Measurements from ENCODE around the gene ZSCAN32. TPM values are rescaled to one million over a fixed set of nuclear protein-coding genes. Genes with fewer than 3 reads are reported as not detected.
A peak's percentile ranks its signal among the peaks of the same experiment; 100 is the strongest.

The ZSCAN32 gene
- total RNA-seq, result 10 to 100 TPM in 2 of 4 donors, 1 to 10 TPM in 2; 6.5 to 16.6 (median 11.1) TPM

DNA sequence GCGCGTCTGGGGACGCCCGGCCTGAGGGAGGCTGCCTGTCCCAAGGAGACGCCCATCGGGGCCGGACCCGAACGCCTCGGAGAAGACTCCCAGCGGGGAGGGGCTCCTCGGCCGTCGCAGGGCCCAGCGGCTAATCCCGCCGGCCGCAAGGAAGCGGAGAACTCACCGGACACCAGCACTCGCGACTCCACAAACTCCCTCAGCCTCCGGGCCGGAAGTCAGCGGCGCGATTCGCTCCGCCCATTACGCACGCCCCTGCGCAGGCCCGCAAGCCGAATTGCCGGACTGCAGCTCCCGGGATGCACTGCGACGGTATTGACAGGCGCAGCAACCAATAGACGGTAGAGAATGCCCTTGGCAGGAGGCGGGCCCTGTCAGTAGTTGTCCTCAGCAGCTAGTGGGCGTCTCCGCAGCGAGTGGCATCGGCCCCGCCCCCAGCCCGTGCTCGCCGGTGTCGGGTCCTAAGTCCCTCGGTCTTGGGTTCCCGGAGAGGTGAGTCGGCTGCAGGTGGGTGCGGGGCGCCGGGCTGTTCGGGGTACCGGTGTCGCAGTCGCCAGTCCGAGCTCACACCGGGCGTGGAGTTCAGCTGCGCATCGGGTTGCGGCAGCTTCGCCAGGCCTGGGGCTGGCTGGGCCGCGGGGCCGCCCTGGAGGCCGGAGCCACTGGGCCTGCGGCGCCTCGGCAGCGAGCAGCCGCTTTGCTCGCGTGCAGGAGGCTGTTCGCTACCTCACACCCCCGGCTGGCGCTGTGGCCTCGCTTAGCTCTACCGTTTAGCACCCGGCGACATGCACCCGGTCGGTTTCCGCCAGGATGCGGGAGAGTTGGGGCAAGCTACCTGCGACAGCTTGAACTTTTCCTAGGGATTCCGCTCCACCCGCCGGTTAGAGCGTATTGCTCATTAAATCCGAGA lies at the start of gene ZSCAN32, which contains the start of gene ZNF174:
TSS of gene ZSCAN32 (minus strand) at position 226 of the 910 bp plus-strand sequence. CDS start 3,447 bp downstream, outside the sequence.
TSS of gene ZNF174 (plus strand) at position 437 of the 910 bp plus-strand sequence. CDS start 790 bp downstream, outside the sequence.
- peak; percentile 100 for ATAC-seq (ENCODE audit: low FRiP score)
- peak; percentile 95 for DNase-seq (ENCODE audit: low spot score)
- TF ChIP-seq, protein P1, sequence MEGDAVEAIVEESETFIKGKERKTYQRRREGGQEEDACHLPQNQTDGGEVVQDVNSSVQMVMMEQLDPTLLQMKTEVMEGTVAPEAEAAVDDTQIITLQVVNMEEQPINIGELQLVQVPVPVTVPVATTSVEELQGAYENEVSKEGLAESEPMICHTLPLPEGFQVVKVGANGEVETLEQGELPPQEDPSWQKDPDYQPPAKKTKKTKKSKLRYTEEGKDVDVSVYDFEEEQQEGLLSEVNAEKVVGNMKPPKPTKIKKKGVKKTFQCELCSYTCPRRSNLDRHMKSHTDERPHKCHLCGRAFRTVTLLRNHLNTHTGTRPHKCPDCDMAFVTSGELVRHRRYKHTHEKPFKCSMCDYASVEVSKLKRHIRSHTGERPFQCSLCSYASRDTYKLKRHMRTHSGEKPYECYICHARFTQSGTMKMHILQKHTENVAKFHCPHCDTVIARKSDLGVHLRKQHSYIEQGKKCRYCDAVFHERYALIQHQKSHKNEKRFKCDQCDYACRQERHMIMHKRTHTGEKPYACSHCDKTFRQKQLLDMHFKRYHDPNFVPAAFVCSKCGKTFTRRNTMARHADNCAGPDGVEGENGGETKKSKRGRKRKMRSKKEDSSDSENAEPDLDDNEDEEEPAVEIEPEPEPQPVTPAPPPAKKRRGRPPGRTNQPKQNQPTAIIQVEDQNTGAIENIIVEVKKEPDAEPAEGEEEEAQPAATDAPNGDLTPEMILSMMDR (IDR thresholded peaks at IDR 0.05), result no peak

DNA sequence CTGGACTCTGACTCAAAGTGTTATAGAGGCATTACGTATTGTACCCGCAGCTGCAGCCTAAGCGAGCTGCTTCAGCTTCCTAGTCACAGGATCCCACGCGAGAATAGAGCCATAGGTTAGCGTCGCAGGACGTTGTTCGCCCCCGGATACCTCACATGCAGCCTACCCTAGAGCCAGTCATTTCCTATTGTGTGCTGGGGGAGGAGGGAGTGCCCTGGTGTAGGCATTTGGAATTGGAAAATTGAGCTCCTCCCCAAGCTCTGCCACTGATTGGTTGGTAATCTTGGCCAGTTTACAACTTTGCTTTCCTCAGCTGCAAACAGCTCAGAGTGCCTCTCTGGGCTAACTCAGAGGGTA lies 43.2 kb upstream of the ZSCAN32 start:
- ATAC-seq (ENCODE audit: low FRiP score) (peak; percentile 60), DNase-seq (ENCODE audit: low spot score) (no peak)
- TF ChIP-seq, protein P1 (IDR thresholded peaks at IDR 0.05), result no peak

DNA sequence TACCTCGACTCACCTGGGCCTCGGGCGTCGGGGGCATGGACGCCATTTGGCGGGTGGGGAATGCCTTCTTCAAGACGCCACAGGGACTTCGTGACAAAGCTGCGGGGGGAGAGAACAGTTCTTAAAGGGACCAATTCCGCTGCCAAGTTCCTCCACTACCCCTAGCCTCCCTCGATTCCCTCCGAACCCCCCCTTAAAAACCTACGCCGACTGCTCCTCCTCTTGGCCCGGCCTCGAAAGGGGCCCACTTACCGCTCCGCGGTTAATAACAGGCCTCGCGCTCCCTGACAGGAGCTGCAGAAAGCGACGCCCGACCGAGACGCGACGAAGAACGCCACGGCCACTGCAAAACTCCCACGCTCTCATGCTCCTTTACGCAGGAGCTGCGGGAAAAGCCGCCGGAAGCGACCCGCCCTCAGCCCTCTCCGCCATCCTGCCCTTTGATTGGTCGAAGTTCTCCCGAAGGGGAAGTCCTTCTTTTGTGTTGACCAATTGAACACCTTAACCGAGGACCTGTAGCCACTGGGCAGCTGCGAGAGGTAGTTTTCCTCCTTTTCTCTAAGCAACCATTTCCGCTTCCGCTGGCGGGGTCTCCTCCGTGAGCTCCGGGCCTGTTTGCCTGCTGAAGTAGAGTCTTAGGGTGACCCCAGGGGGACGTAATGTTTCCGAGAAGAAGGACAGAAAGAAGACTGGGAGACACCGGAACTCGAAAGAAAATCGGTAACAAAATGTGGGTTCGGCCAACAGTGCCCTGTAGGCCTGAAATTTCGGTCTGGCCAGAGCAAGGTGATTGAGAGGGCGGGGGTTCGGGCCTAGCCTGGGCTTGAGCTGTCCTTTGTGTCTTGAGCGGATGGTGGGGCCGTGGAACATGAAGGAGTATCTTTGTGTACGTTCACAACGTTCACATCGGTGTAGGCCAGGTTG lies 42.6 kb upstream of the ZSCAN32 start, which contains the start of the genes NAA60 and ZNF597:
TSS of gene NAA60 (plus strand) at position 573 of the 924 bp plus-strand sequence. CDS start 32,548 bp downstream, outside the sequence.
TSS of gene ZNF597 (minus strand) at position 397 of the 924 bp plus-strand sequence. CDS start at position 46, 351 bp downstream.
- ATAC-seq (ENCODE audit: low FRiP score), result peak; percentile 96
- TF ChIP-seq, protein P1 (IDR thresholded peaks at IDR 0.05), result no peak
- DNase-seq (ENCODE audit: low spot score), result peak; percentile 39

DNA sequence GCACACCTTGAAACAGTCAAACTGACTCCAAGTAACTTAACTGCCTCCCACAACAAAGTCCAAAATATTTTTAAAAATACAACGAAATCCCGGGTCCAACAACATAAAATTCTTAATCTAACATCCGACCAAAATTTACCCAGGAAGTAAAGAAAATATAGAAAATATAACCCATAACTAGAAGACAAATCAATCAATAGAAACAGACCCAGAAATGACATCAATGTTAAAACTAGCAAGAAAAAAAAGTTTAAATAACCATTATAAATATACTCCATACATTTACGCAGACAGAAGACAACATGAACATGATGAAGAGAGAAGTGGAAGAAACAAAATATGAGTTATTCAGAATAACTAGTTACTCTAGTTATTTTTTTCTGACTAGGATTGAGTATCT lies 38.8 kb upstream of the ZSCAN32 start:
- ATAC-seq (ENCODE audit: low FRiP score) (no peak), DNase-seq (ENCODE audit: low spot score) (no peak)
- TF ChIP-seq, protein P1 (IDR thresholded peaks at IDR 0.05), result no peak

DNA sequence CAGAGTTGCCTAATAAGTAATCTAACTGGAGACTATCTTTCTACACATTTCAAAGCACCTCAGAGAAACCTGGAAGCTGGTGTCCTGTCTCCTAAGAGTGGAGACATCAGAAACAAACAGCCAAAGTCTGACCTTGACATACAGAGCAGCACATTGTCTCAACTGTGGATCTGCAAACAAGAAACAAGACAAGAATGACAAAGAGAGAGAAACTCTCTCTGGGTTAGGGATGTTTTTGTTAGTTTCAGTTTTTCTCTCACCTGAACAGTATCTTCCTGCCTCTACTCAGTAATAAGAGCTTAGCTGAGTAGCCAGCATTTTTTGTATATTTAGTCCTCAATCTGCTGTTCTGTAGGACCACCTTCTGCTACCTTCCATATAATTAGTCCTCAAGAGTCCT lies 33.6 kb upstream of the ZSCAN32 start:
- DNase-seq (ENCODE audit: low spot score) (no peak), ATAC-seq (ENCODE audit: low FRiP score) (no peak)
- TF ChIP-seq, protein P1 (IDR thresholded peaks at IDR 0.05), result no peak

DNA sequence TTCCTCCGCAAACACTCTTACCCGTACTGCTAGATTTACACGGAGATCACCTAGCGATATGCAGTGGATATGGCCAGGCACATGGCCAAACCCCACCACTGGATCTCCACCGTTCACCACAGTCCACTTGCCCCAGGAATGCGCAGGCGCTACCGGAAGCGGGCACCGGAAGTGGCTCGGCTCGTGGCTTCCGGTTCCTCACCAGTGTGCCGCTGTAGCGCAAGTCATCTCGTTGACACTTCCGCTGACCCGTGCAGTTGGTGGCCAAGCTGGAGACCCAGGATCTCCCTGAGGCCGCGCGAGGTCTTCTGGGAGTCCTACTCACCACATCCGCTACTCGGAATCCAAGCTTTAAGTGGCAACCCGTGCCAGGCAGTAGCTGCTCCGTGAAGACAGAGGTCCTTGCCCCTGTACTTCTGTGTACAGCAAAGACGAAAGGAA lies 31.0 kb upstream of the ZSCAN32 start:
- no peak for DNase-seq (ENCODE audit: low spot score)
- no peak for ATAC-seq (ENCODE audit: low FRiP score)
- TF ChIP-seq, protein P1 (IDR thresholded peaks at IDR 0.05), result no peak
